IMR-90 (cell line): ENCODE measurements around the gene AMPD3. TPM values are rescaled to one million over a fixed set of nuclear protein-coding genes. Genes with fewer than 3 reads are reported as not detected.

Source experiments
- ATAC-seq: fragments of 200-7000 bp; cut with Tn5 transposase; 2 replicates; pipeline ENCODE4 v1.9.1; 2020; ENCODE audit warnings: low read depth, mild to moderate bottlenecking, moderate library complexity
- BruUV-seq: library from RNA; stranded (reverse); fragments of 400-500 nt; replicated peaks from 2 replicates; lab custom pipeline; 2021; lab: Mats Ljungman, UMichigan
- CTCF ChIA-PET: fragments of 300-600 bp; formaldehyde crosslinking; extraction: SDS; loops from one replicate; lab custom pipeline; 2021; ENCODE audit warnings: antibody characterized with exemption; lab: Yijun Ruan, JAX
- POLR2A ChIA-PET: fragments of 300-600 bp; sonication (Branson Sonifier 250); formaldehyde crosslinking; loops from one replicate; lab custom pipeline; 2022; ENCODE audit warnings: antibody characterized with exemption; ENCODE audit not compliant: unreplicated experiment; lab: Charles Lee
- DNase-seq: peaks from one replicate; pipeline ENCODE4 v3.0.0; 2013
- H2AFZ ChIP-seq: replicated peaks from 2 replicates; pipeline ENCODE3; 2013; ENCODE audit warnings: low read length, mild to moderate bottlenecking; ENCODE audit not compliant: poor library complexity
- H2AK5ac ChIP-seq: 2 replicates; pipeline ENCODE4 v1.6.1; 2013; ENCODE audit warnings: low read depth, low read length, inconsistent platforms
- H2AK9ac ChIP-seq: replicated peaks from 2 replicates; pipeline ENCODE3; 2013; ENCODE audit warnings: mild to moderate bottlenecking, low read depth, low read length, moderate library complexity; ENCODE audit not compliant: poor library complexity
- H2BK120ac ChIP-seq: 2 replicates; pipeline ENCODE4 v1.6.1; 2013; ENCODE audit warnings: low read depth, low read length, inconsistent platforms
- H2BK15ac ChIP-seq: 3 replicates; pipeline ENCODE4 v1.6.1; 2013; ENCODE audit warnings: low read depth, low read length, inconsistent platforms
- H2BK20ac ChIP-seq: 2 replicates; pipeline ENCODE4 v1.6.1; 2013; ENCODE audit warnings: low read depth, mild to moderate bottlenecking, inconsistent platforms, low read length, moderate library complexity
- H2BK5ac ChIP-seq: 2 replicates; pipeline ENCODE4 v1.6.1; 2013; ENCODE audit warnings: mild to moderate bottlenecking, low read depth, low read length, inconsistent platforms; ENCODE audit not compliant: poor library complexity, severe bottlenecking
- H3K14ac ChIP-seq: replicated peaks from 2 replicates; pipeline ENCODE4 v1.6.1; 2013; ENCODE audit warnings: low read depth, low read length, inconsistent platforms
- H3K18ac ChIP-seq: 2 replicates; pipeline ENCODE4 v1.6.1; 2013; ENCODE audit warnings: low read depth, low read length, control low read depth
- H3K23ac ChIP-seq: 2 replicates; pipeline ENCODE4 v1.6.1; 2013; ENCODE audit warnings: low read depth, low read length, inconsistent platforms
- H3K27ac ChIP-seq: 2 replicates; pipeline ENCODE4 v1.5.1; 2013; ENCODE audit warnings: mild to moderate bottlenecking, control low read depth, low read length; ENCODE audit not compliant: insufficient read depth
- H3K27me3 ChIP-seq: 2 replicates; pipeline ENCODE4 v1.6.1; 2013; ENCODE audit warnings: low read length; ENCODE audit not compliant: control insufficient read depth, insufficient read depth
- H3K36me3 ChIP-seq: 2 replicates; pipeline ENCODE4 v1.6.1; 2013; ENCODE audit warnings: low read length, mixed read lengths; ENCODE audit not compliant: control insufficient read depth, insufficient read depth
- H3K4ac ChIP-seq: 2 replicates; pipeline ENCODE4 v1.6.1; 2013; ENCODE audit warnings: low read depth, low read length, inconsistent platforms
- H3K4me1 ChIP-seq: 2 replicates; pipeline ENCODE4 v1.6.1; 2013; ENCODE audit warnings: low read length, mixed read lengths; ENCODE audit not compliant: control insufficient read depth, insufficient read depth
- H3K4me2 ChIP-seq: 2 replicates; pipeline ENCODE4 v1.6.1; 2013; ENCODE audit warnings: low read depth, mild to moderate bottlenecking, control low read depth, low read length, moderate library complexity
- H3K4me3 ChIP-seq: 2 replicates; pipeline ENCODE4 v1.5.1; 2013; ENCODE audit warnings: low read depth, mild to moderate bottlenecking, control low read depth, low read length, moderate library complexity; ENCODE audit not compliant: insufficient read depth
- H3K56ac ChIP-seq: 2 replicates; pipeline ENCODE4 v1.6.1; 2013; ENCODE audit warnings: low read length, inconsistent platforms; ENCODE audit not compliant: insufficient read depth; ENCODE audit errors: extremely low read depth
- H3K79me1 ChIP-seq, 2 experiments: 2 replicates each; pipeline ENCODE4 v1.6.1; 2013; ENCODE audit warnings: low read length in 2 of 2, inconsistent platforms in 1 of 2, low read depth in 1 of 2
- H3K9ac ChIP-seq: 2 replicates; pipeline ENCODE4 v1.6.1; 2013; ENCODE audit warnings: low read depth, low read length, control low read depth
- H3K9me1 ChIP-seq: 2 replicates; pipeline ENCODE4 v1.6.1; 2013; ENCODE audit warnings: low read length, inconsistent platforms; ENCODE audit not compliant: insufficient read depth
- H3K9me3 ChIP-seq: 2 replicates; pipeline ENCODE4 v1.6.1; 2013; ENCODE audit warnings: low read length; ENCODE audit not compliant: control insufficient read depth, insufficient read depth
- H4K20me1 ChIP-seq: 2 replicates; pipeline ENCODE4 v1.6.1; 2013; ENCODE audit warnings: low read length, inconsistent platforms; ENCODE audit not compliant: insufficient read depth
- H4K5ac ChIP-seq: 2 replicates; pipeline ENCODE4 v1.6.1; 2013; ENCODE audit warnings: mild to moderate bottlenecking, low read depth, low read length, control low read depth
- H4K8ac ChIP-seq, 2 experiments: 2 replicates each; pipeline ENCODE4 v1.6.1; 2013; ENCODE audit warnings: low read depth in 2 of 2, low read length in 2 of 2, control low read depth in 1 of 2, inconsistent platforms in 1 of 2
- H4K91ac ChIP-seq: 2 replicates; pipeline ENCODE4 v1.6.1; 2013; ENCODE audit warnings: low read depth, low read length, inconsistent platforms; ENCODE audit not compliant: insufficient read depth
- BHLHE40 ChIP-seq: fragments of 150-350 bp; IDR thresholded peaks from 2 replicates; pipeline ENCODE4 v1.6.1; 2016; ENCODE audit warnings: mild to moderate bottlenecking, low read depth, low read length
- CHD1 ChIP-seq: IDR thresholded peaks from 2 replicates; pipeline ENCODE4 v1.6.1; 2012; ENCODE audit warnings: low read depth, low read length, improper control_type of control experiment
- ELK1 ChIP-seq: fragments of 150-350 bp; IDR thresholded peaks from 2 replicates; pipeline ENCODE4 v1.6.1; 2016; ENCODE audit warnings: low read depth, mild to moderate bottlenecking, low read length, moderate library complexity, borderline replicate concordance
- FOS ChIP-seq: fragments of 150-350 bp; IDR thresholded peaks from 2 replicates; pipeline ENCODE4 v1.6.1; 2016; ENCODE audit warnings: low read depth, low read length
- MAFK ChIP-seq: IDR thresholded peaks from 2 replicates; pipeline ENCODE4 v1.6.1; 2012; ENCODE audit warnings: low read depth, low read length, improper control_type of control experiment
- MAZ ChIP-seq: IDR thresholded peaks from 2 replicates; pipeline ENCODE4 v1.6.1; 2012; ENCODE audit warnings: low read depth, mild to moderate bottlenecking, low read length, improper control_type of control experiment, moderate library complexity, borderline replicate concordance
- MXI1 ChIP-seq: IDR thresholded peaks from 2 replicates; pipeline ENCODE4 v1.6.1; 2012; ENCODE audit warnings: low read depth, mild to moderate bottlenecking, low read length, moderate library complexity, borderline replicate concordance
- NFE2L2 ChIP-seq: fragments of 150-350 bp; IDR thresholded peaks from 2 replicates; pipeline ENCODE4 v1.6.1; 2016; ENCODE audit warnings: low read depth, mild to moderate bottlenecking, low read length
- RFX5 ChIP-seq: IDR thresholded peaks from 2 replicates; pipeline ENCODE4 v1.8.0; 2012; ENCODE audit warnings: low read depth, mild to moderate bottlenecking, low read length, moderate library complexity
- SMC3 ChIP-seq: fragments of 150-350 bp; IDR thresholded peaks from 2 replicates; pipeline ENCODE4 v1.6.1; 2016; ENCODE audit warnings: low read depth, mild to moderate bottlenecking, antibody characterized with exemption, low read length, moderate library complexity
- WGBS, 2 experiments: methylation state at CpG; one replicate each; pipeline versions ENCODE4 v1.1.5 to v1.1.7; 2013; ENCODE audit warnings: missing lambda C conversion rate in 2 of 2; ENCODE audit not compliant: insufficient read length in 1 of 2; ENCODE audit errors: extremely low coverage in 2 of 2; 5-methylcytosine and 5-hydroxymethylcytosine counted together
- dilution Hi-C: fragments of 300-500 bp; cut with HindIII; formaldehyde crosslinking; loops from one replicate; pipeline ENCODE4 v1.14.3; 2018; ENCODE audit warnings: low sequenced_read_pairs; ENCODE audit not compliant: unreplicated experiment
- in situ Hi-C: fragments of 300-500 bp; cut with MboI; formaldehyde crosslinking; loops from 3 replicates; pipeline ENCODE4 v1.14.3; 2019; ENCODE audit warnings: low sequenced_read_pairs, inconsistent platforms, mixed read lengths
- intact Hi-C: fragments of 100-400 bp; cut with micrococcal nuclease; formaldehyde crosslinking; loops from 2 replicates; pipeline ENCODE4 v1.10.0; 2022
- polyA plus RNA-seq, 3 experiments: library from polyadenylated mRNA; depleted of rRNA; stranded (reverse); fragments of >200 nt; gene quantifications; 2 replicates each; pipeline ENCODE4 v1.2.3, GENCODE V29; 2012; ENCODE audit warnings: low replicate concordance in 1 of 3
- total RNA-seq: library from RNA; depleted of rRNA; stranded (reverse); fragments of >200 nt; gene quantifications from 2 replicates; pipeline ENCODE4 v1.2.3, GENCODE V29; 2012
- TF ChIP-seq, protein P1 (sequence below): conservative IDR thresholded peaks from 2 replicates; pipeline ENCODE4 v1.5.1; 2012; ENCODE audit warnings: mild to moderate bottlenecking, low read depth, low read length, improper control_type of control experiment
- TF ChIP-seq, protein P2 (sequence below): fragments of 150-350 bp; IDR thresholded peaks from 2 replicates; pipeline ENCODE4 v1.6.1; 2017; ENCODE audit warnings: mild to moderate bottlenecking, antibody characterized with exemption, low read length, low read depth

The AMPD3 gene
- total and polyA plus RNA-seq, 2 of the 4 experiments (the other 2 are of a cell fraction), result 8.6 to 12.1 TPM

GRCh38 chr11:10476927-10477689, 22.0 kb downstream of the AMPD3 start:
- ChIA-PET CTCF (no interaction called here), POLR2A (no interaction called here)
- Histone ChIP-seq H3K4me2 (no peak overlapping the region), H3K27me3 (no peaks in the 10 kb centered on the region), H3K14ac (no peak overlapping the region), H3K36me3 (peaks cover 39% of the 10 kb centered on the region), H2BK15ac (no peak overlapping the region), H4K5ac (no peak overlapping the region), H3K79me1 (peaks cover 9 to 60% of the 10 kb centered on the region in 2 experiments), H3K9me3 (no peaks in the 10 kb centered on the region), H3K4me1 (peaks cover 8% of the 10 kb centered on the region), H4K20me1 (peaks cover 23% of the 10 kb centered on the region), H3K4ac (no peak overlapping the region), H3K56ac (no peak overlapping the region), H3K4me3 (no peak overlapping the region), H4K91ac (no peak overlapping the region), H2BK20ac (no peak overlapping the region), H3K9ac (no peak overlapping the region), H3K9me1 (peaks cover 21% of the 10 kb centered on the region), H2BK120ac (no peak overlapping the region), H4K8ac (no peak overlapping the region), H2AK9ac (peak overlapping the region; percentile 33), H3K23ac (no peak overlapping the region), H2AFZ (no peak overlapping the region), H3K18ac (no peak overlapping the region), H2AK5ac (no peak overlapping the region), H2BK5ac (no peak overlapping the region), H3K27ac (no peak overlapping the region)
- dilution Hi-C loops (no loop called here), in situ Hi-C loops (no loop called here), intact Hi-C loops (no loop called here)
- BruUV-seq, result no TSS peak
- no peak for DNase-seq
- ATAC-seq, result no peak
- 76% methylated on average over 4 of the region's 5 CpGs; no CpG with 5 or more reads in 1 of the 2 experiments for WGBS, 2 experiments
- no peak for TF ChIP-seq CHD1
- TF ChIP-seq FOS, result no peak
- TF ChIP-seq BHLHE40, result no peak
- no peak for TF ChIP-seq ELK1
- TF ChIP-seq, protein P1, sequence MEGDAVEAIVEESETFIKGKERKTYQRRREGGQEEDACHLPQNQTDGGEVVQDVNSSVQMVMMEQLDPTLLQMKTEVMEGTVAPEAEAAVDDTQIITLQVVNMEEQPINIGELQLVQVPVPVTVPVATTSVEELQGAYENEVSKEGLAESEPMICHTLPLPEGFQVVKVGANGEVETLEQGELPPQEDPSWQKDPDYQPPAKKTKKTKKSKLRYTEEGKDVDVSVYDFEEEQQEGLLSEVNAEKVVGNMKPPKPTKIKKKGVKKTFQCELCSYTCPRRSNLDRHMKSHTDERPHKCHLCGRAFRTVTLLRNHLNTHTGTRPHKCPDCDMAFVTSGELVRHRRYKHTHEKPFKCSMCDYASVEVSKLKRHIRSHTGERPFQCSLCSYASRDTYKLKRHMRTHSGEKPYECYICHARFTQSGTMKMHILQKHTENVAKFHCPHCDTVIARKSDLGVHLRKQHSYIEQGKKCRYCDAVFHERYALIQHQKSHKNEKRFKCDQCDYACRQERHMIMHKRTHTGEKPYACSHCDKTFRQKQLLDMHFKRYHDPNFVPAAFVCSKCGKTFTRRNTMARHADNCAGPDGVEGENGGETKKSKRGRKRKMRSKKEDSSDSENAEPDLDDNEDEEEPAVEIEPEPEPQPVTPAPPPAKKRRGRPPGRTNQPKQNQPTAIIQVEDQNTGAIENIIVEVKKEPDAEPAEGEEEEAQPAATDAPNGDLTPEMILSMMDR, result no peak
- no peak for TF ChIP-seq MAFK
- no peak for TF ChIP-seq SMC3
- no peak for TF ChIP-seq MXI1
- no peak for TF ChIP-seq NFE2L2
- TF ChIP-seq RFX5, result no peak
- no peak for TF ChIP-seq MAZ
- TF ChIP-seq, protein P2, sequence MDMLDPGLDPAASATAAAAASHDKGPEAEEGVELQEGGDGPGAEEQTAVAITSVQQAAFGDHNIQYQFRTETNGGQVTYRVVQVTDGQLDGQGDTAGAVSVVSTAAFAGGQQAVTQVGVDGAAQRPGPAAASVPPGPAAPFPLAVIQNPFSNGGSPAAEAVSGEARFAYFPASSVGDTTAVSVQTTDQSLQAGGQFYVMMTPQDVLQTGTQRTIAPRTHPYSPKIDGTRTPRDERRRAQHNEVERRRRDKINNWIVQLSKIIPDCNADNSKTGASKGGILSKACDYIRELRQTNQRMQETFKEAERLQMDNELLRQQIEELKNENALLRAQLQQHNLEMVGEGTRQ, result no peak
